ENCODE results near the gene HMGB2. TPM values are rescaled to one million over a fixed set of nuclear protein-coding genes. Genes with fewer than 3 reads are reported as not detected.

Gene HMGB2
- total RNA-seq, 1 donor from 2014 or later: 56.3 TPM

- Mint-ChIP-seq H3K4me1 (ENCODE audit: unreplicated experiment) (peaks cover 3% of the 10 kb centered on the region), H3K9me3 (ENCODE audit: unreplicated experiment) (peaks cover 7% of the 10 kb centered on the region), H3K27me3 (ENCODE audit: unreplicated experiment) (no peaks in the 10 kb centered on the region), H3K36me3 (ENCODE audit: unreplicated experiment) (peaks cover 11% of the 10 kb centered on the region), H3K27ac (ENCODE audit: unreplicated experiment) (no peak overlapping the region), H3K4me3 (ENCODE audit: unreplicated experiment) (no peak overlapping the region)
- DNase-seq (ENCODE audit: extremely low spot score, unreplicated experiment): no peak
- TF ChIP-seq CTCF (IDR thresholded peaks at IDR 0.05): no peak
Measured at GRCh38 chr4:173288698-173289352, 45.3 kb downstream of the HMGB2 start.

GRCh38 chr4:173288296-173288695 is 45.9 kb downstream of the HMGB2 start:
- no peak overlapping the region for H3K27ac Mint-ChIP-seq (ENCODE audit: unreplicated experiment)
- no peak for DNase-seq (ENCODE audit: extremely low spot score, unreplicated experiment)
- H3K27me3 Mint-ChIP-seq (ENCODE audit: unreplicated experiment): no peaks in the 10 kb centered on the region

GRCh38 chr4:173287486-173287885 is 46.7 kb downstream of the HMGB2 start:
- TF ChIP-seq CTCF (IDR thresholded peaks at IDR 0.05): no peak
- Mint-ChIP-seq H3K36me3 (ENCODE audit: unreplicated experiment) (peaks cover 11% of the 10 kb centered on the region), H3K27ac (ENCODE audit: unreplicated experiment) (no peak overlapping the region), H3K9me3 (ENCODE audit: unreplicated experiment) (peaks cover 7% of the 10 kb centered on the region), H3K4me3 (ENCODE audit: unreplicated experiment) (no peak overlapping the region), H3K4me1 (ENCODE audit: unreplicated experiment) (peaks cover 3% of the 10 kb centered on the region), H3K27me3 (ENCODE audit: unreplicated experiment) (no peaks in the 10 kb centered on the region)
- DNase-seq (ENCODE audit: extremely low spot score, unreplicated experiment): no peak

More at GRCh38 chr4:173288296-173288695, 45.9 kb downstream of the HMGB2 start:
- H3K9me3 Mint-ChIP-seq (ENCODE audit: unreplicated experiment): peaks cover 7% of the 10 kb centered on the region
- H3K36me3 Mint-ChIP-seq (ENCODE audit: unreplicated experiment): peaks cover 11% of the 10 kb centered on the region
- H3K4me3 Mint-ChIP-seq (ENCODE audit: unreplicated experiment): no peak overlapping the region
- H3K4me1 Mint-ChIP-seq (ENCODE audit: unreplicated experiment): peaks cover 3% of the 10 kb centered on the region
- TF ChIP-seq CTCF (IDR thresholded peaks at IDR 0.05): peak; percentile 51

GRCh38 chr4:173284463-173284862 is 49.7 kb downstream of the HMGB2 start:
- Mint-ChIP-seq H3K9me3 (ENCODE audit: unreplicated experiment) (peaks cover 7% of the 10 kb centered on the region), H3K4me3 (ENCODE audit: unreplicated experiment) (no peak overlapping the region), H3K36me3 (ENCODE audit: unreplicated experiment) (peaks cover 11% of the 10 kb centered on the region), H3K4me1 (ENCODE audit: unreplicated experiment) (peaks cover 3% of the 10 kb centered on the region), H3K27ac (ENCODE audit: unreplicated experiment) (no peak overlapping the region), H3K27me3 (ENCODE audit: unreplicated experiment) (no peaks in the 10 kb centered on the region)
- no peak for TF ChIP-seq CTCF (IDR thresholded peaks at IDR 0.05)
- no peak for DNase-seq (ENCODE audit: extremely low spot score, unreplicated experiment)

- no peak overlapping the region for H3K27ac Mint-ChIP-seq (ENCODE audit: unreplicated experiment)
Measured at GRCh38 chr4:173282626-173283025, 51.5 kb downstream of the HMGB2 start.

More at GRCh38 chr4:173282626-173283025, 51.5 kb downstream of the HMGB2 start:
- Mint-ChIP-seq H3K4me3 (ENCODE audit: unreplicated experiment) (no peak overlapping the region), H3K27me3 (ENCODE audit: unreplicated experiment) (no peaks in the 10 kb centered on the region), H3K4me1 (ENCODE audit: unreplicated experiment) (no peaks in the 10 kb centered on the region), H3K36me3 (ENCODE audit: unreplicated experiment) (peaks cover 11% of the 10 kb centered on the region), H3K9me3 (ENCODE audit: unreplicated experiment) (peaks cover 7% of the 10 kb centered on the region)
- no peak for TF ChIP-seq CTCF (IDR thresholded peaks at IDR 0.05)
- no peak for DNase-seq (ENCODE audit: extremely low spot score, unreplicated experiment)

Data from osteocyte (in vitro differentiated cells).